HK-2 (cell line): Measurements from ENCODE around the gene MAP1B.
A peak's percentile ranks its signal among the peaks of the same experiment; 100 is the strongest.

Experiments
- DNase-seq: peaks from one replicate; pipeline ENCODE4 v3.0.0-alpha.2; 2018; ENCODE audit not compliant: unreplicated experiment

Gene MAP1B

GRCh38 chr5:72224946-72225463 lies 117.7 kb downstream of the MAP1B start:
- no peak for DNase-seq

GRCh38 chr5:72225741-72226140 lies 118.5 kb downstream of the MAP1B start:
- DNase-seq, result no peak

- DNase-seq, result no peak
These were observed 119.7 kb downstream of the MAP1B start for GRCh38 chr5:72226950-72227349.

- no peak for DNase-seq
These were observed 121.7 kb downstream of the MAP1B start for GRCh38 chr5:72228960-72229359.

- no peak for DNase-seq
These were observed 124.9 kb downstream of the MAP1B start for GRCh38 chr5:72231991-72232703.

- DNase-seq, result no peak
These were observed 125.6 kb downstream of the MAP1B start for GRCh38 chr5:72232838-72233237.

GRCh38 chr5:72233835-72234234 lies 126.6 kb downstream of the MAP1B start:
- DNase-seq, result no peak

GRCh38 chr5:72234265-72234700 lies 127.0 kb downstream of the MAP1B start:
- no peak for DNase-seq

- DNase-seq, result no peak
These were observed 127.6 kb downstream of the MAP1B start for GRCh38 chr5:72234868-72235267.

GRCh38 chr5:72235725-72236124 lies 128.4 kb downstream of the MAP1B start:
- no peak for DNase-seq

- no peak for DNase-seq
These were observed 130.1 kb downstream of the MAP1B start for GRCh38 chr5:72237415-72237814.

GRCh38 chr5:72237879-72238278 lies 130.6 kb downstream of the MAP1B start:
- no peak for DNase-seq

- DNase-seq, result no peak
These were observed 131.6 kb downstream of the MAP1B start for GRCh38 chr5:72238712-72239445.

- no peak for DNase-seq
These were observed 134.2 kb downstream of the MAP1B start for GRCh38 chr5:72241346-72242003.

GRCh38 chr5:72242796-72243475 lies 135.7 kb downstream of the MAP1B start:
- no peak for DNase-seq

GRCh38 chr5:72243706-72244105 lies 136.4 kb downstream of the MAP1B start:
- no peak for DNase-seq

- DNase-seq, result peak; percentile 1
These were observed 137.6 kb downstream of the MAP1B start for GRCh38 chr5:72244862-72245371.

GRCh38 chr5:72245546-72245945 lies 138.3 kb downstream of the MAP1B start:
- no peak for DNase-seq

- DNase-seq, result no peak
These were observed 138.8 kb downstream of the MAP1B start for GRCh38 chr5:72245951-72246532.

- DNase-seq, result no peak
These were observed 139.7 kb downstream of the MAP1B start for GRCh38 chr5:72246954-72247442.

GRCh38 chr5:72248410-72248981 lies 141.2 kb downstream of the MAP1B start:
- DNase-seq, result peak; percentile 2
